Measurements from ENCODE around the gene GRID1. TPM values are rescaled to one million over a fixed set of nuclear protein-coding genes. Genes with fewer than 3 reads are reported as not detected.

The GRID1 gene
- polyA plus RNA-seq, 1 of the 3 experiments (the other 2 are of a cell fraction), result 0.13 TPM

GRCh38 chr10:86255405-86256251 is 111.0 kb downstream of the GRID1 start (continued):
- TF ChIP-seq REST (IDR thresholded peaks at IDR 0.05; ENCODE audit: low read depth, low read length), result no peak

GRCh38 chr10:86254526-86255174 is 111.9 kb downstream of the GRID1 start:
- Histone ChIP-seq H2AFZ (ENCODE audit: low read depth) (no peak overlapping the region), H3K27me3 (ENCODE audit: insufficient read depth) (no peaks in the 10 kb centered on the region), H3K9ac (no peak overlapping the region), H3F3A (replicated peaks; ENCODE audit: insufficient read depth) (no peaks in the 10 kb centered on the region), H3K27ac (ENCODE audit: low read depth in 2 of 2, low read length in 1 of 2) (peak overlapping the region in 1 of 2 experiments; percentile 86; a peak in 1 of 4 replicates), H3K4me1 (ENCODE audit: control insufficient read depth in 1 of 2, insufficient read depth in 2 of 2, low read depth in 1 of 2, low read length in 1 of 2) (peaks cover 0 to 59% of the 10 kb centered on the region in 2 experiments; a peak in 2 of 4 replicates), H3K9me3 (no peaks in the 10 kb centered on the region), H3K4me3 (ENCODE audit: low read depth in 2 of 2, low read length in 1 of 2) (no peak overlapping the region), H3K9me2 (no peaks in the 10 kb centered on the region), H3K4me2 (no peak overlapping the region), H4K20me1 (ENCODE audit: insufficient read depth) (no peaks in the 10 kb centered on the region), H3K36me3 (replicated peaks in 1 of 2; ENCODE audit: control insufficient read depth in 1 of 2, insufficient read depth in 2 of 2, low read length in 1 of 2) (no peaks in the 10 kb centered on the region), H3K79me2 (ENCODE audit: insufficient read depth) (no peaks in the 10 kb centered on the region)
- WGBS (ENCODE audit: low lambda C conversion rate), result 9% methylated on average over 3 of the region's 6 CpGs
- CTCF ChIA-PET, result interaction anchor here (0.9 to 2.1 kb wide), 3 partner anchors 8 to 154 kb away, joined by 3 to 7 read pairs (median 6); no protein-coding TSS in a partner anchor
- peak; percentile 39 for DNase-seq
- POLR2A ChIA-PET, result no interaction called here
- no peak for TF ChIP-seq USF1 (IDR thresholded peaks at IDR 0.05; ENCODE audit: borderline replicate concordance, low read depth)
- no peak for TF ChIP-seq MEF2A (IDR thresholded peaks at IDR 0.05; ENCODE audit: borderline replicate concordance, low read depth)
- TF ChIP-seq FOXM1 (IDR thresholded peaks at IDR 0.05; ENCODE audit: low read depth), result no peak
- TF ChIP-seq JUND (IDR thresholded peaks at IDR 0.05), result no peak
- TF ChIP-seq SMC3 (IDR thresholded peaks at IDR 0.05; ENCODE audit: low read depth, low read length), result no peak
- no peak for TF ChIP-seq NRF1 (IDR thresholded peaks at IDR 0.05; ENCODE audit: low read depth, low read length)
- TF ChIP-seq CHD2 (IDR thresholded peaks at IDR 0.05; ENCODE audit: low read length, partially characterized antibody), result no peak
- no peak for TF ChIP-seq POLR2AphosphoS5 (IDR thresholded peaks at IDR 0.05; ENCODE audit: low read depth, low read length)
